Lower leg skin (tissue), 3 donors: ENCODE measurements around the gene TOMM7.

Experiments used
- CTCF ChIP-seq, 3 donors: fragments of 450-650 bp; IDR thresholded peaks; one replicate each; pipeline ENCODE4 v1.5.1; 2016; ENCODE audit warnings: antibody characterized with exemption in 3 of 3, mild to moderate bottlenecking in 3 of 3, moderate library complexity in 2 of 3
- POLR2A ChIP-seq, 2 donors: fragments of 450-650 bp; IDR thresholded peaks; one replicate each; pipeline ENCODE4 v1.6.1; 2016 to 2017; ENCODE audit warnings: antibody characterized with exemption in 2 of 2, mild to moderate bottlenecking in 1 of 2, moderate library complexity in 1 of 2

- TF ChIP-seq POLR2A (IDR thresholded peaks at IDR 0.05) = no peak
- TF ChIP-seq CTCF (IDR thresholded peaks at IDR 0.05) = no peak
Observed at GRCh38 chr7:22863156-22863899, 40.7 kb upstream of the TOMM7 start.
